K562 (cell line): ENCODE results near the gene SLC24A1. TPM values are rescaled to one million over a fixed set of nuclear protein-coding genes. Genes with fewer than 3 reads are reported as not detected.
"Not testable (repeated sequence)": the region's sequence is repeated elsewhere in the genome, so short reads cannot be mapped to it uniquely, and the experiment has no call there.

ENCODE experiments used
- ATAC-seq: fragments of 200-7000 bp; cut with Tn5 transposase; 3 replicates; pipeline ENCODE4 v1.9.1; 2020; ENCODE audit warnings: moderate library complexity
- BruUV-seq: library from RNA; stranded (reverse); fragments of 400-500 nt; replicated peaks from 2 replicates; lab custom pipeline; 2021; lab: Mats Ljungman, UMichigan
- CTCF ChIA-PET: fragments of 300-600 bp; formaldehyde crosslinking; extraction: SDS; loops from one replicate; lab custom pipeline; 2021; ENCODE audit warnings: low intra/inter-chr PET ratio; lab: Yijun Ruan, JAX
- POLR2A ChIA-PET: fragments of 300-600, 350-650 bp; sonication (Branson Sonifier 250); formaldehyde crosslinking; extraction: SDS; loops from one replicate; lab custom pipeline; 2021; ENCODE audit warnings: antibody characterized with exemption, inconsistent platforms; lab: Yijun Ruan, JAX
- DNase-seq, 4 experiments: peaks; one replicate each; pipeline versions ENCODE4 v3.0.0 to v3.0.0-alpha.2; 2011 to 2018; ENCODE audit warnings: low spot score in 3 of 4, mixed read lengths in 3 of 4; ENCODE audit errors: extremely low read depth in 1 of 4
- FAIRE-seq: peaks from 2 replicates; lab custom pipeline; 2011; peaks lifted over from hg19 to GRCh38; lab: Jason Lieb, UNC
- H2AFZ ChIP-seq: 2 replicates; pipeline ENCODE4 v1.6.0; 2011; ENCODE audit warnings: low read depth, low read length, control low read depth, inconsistent platforms
- H3K27ac ChIP-seq: fragments of 200-600 bp; 3 replicates; pipeline ENCODE4 v1.8.0; 2011; ENCODE audit warnings: low read depth, mild to moderate bottlenecking, control low read depth, inconsistent platforms, low read length, moderate library complexity, mixed read lengths; ENCODE audit errors: extremely low read depth
- H3K27me3 ChIP-seq, 2 experiments: fragments of 300-600 bp in 1 of 2; 2 replicates in 1 of 2; 3 replicates in 1 of 2; pipeline versions ENCODE4 v1.6.0 to v1.8.0; 2011; ENCODE audit warnings: inconsistent platforms in 2 of 2, low read length in 2 of 2, mild to moderate bottlenecking in 1 of 2, mixed read lengths in 1 of 2, moderate library complexity in 1 of 2; ENCODE audit not compliant: control insufficient read depth in 2 of 2, insufficient read depth in 2 of 2
- H3K36me3 ChIP-seq: fragments of 300-600 bp; 3 replicates; pipeline ENCODE4 v1.8.0; 2011; ENCODE audit warnings: mild to moderate bottlenecking, low read length, inconsistent platforms; ENCODE audit not compliant: control insufficient read depth, insufficient read depth
- H3K4me1 ChIP-seq, 2 experiments: fragments of 200-600 bp in 1 of 2; replicated peaks in 1 of 2; 2 replicates in 1 of 2; 3 replicates in 1 of 2; pipeline versions ENCODE4 v1.5.1 to v1.8.0; 2011; ENCODE audit warnings: inconsistent platforms in 2 of 2, low read length in 2 of 2, mild to moderate bottlenecking in 1 of 2, mixed read lengths in 1 of 2, moderate library complexity in 1 of 2; ENCODE audit not compliant: control insufficient read depth in 2 of 2, insufficient read depth in 2 of 2
- H3K4me2 ChIP-seq: 2 replicates; pipeline ENCODE4 v1.6.1; 2011; ENCODE audit warnings: low read length, control low read depth, inconsistent platforms, mixed read lengths; ENCODE audit not compliant: insufficient read depth
- H3K4me3 ChIP-seq: fragments of 200-600 bp; sonication (generic), shearing (Covaris generic); 2 replicates; pipeline ENCODE4 v1.5.1; 2016; ENCODE audit warnings: control low read depth, inconsistent platforms
- H3K79me2 ChIP-seq: fragments of 200-600 bp; 3 replicates; pipeline ENCODE4 v1.8.0; 2011; ENCODE audit warnings: low read length, inconsistent platforms; ENCODE audit not compliant: control insufficient read depth, insufficient read depth
- H3K9ac ChIP-seq, 2 experiments: 2 replicates each; pipeline versions ENCODE4 v1.6.0 to v1.6.1; 2011; ENCODE audit warnings: low read depth in 2 of 2, low read length in 2 of 2, control low read depth in 1 of 2, inconsistent platforms in 1 of 2, mild to moderate bottlenecking in 1 of 2, mixed read lengths in 1 of 2; ENCODE audit not compliant: insufficient read depth in 1 of 2
- H3K9me1 ChIP-seq: one replicate; pipeline ENCODE4 v1.6.0; 2011; ENCODE audit warnings: inconsistent platforms, mild to moderate bottlenecking, low read length, moderate library complexity; ENCODE audit not compliant: control insufficient read depth, insufficient read depth
- H3K9me3 ChIP-seq: replicated peaks from 2 replicates; pipeline ENCODE4 v1.5.1; 2011; ENCODE audit warnings: low read depth, low read length, inconsistent platforms; ENCODE audit not compliant: control insufficient read depth, insufficient read depth
- H4K20me1 ChIP-seq: replicated peaks from 2 replicates; pipeline ENCODE4 v1.6.1; 2011; ENCODE audit warnings: low read length, inconsistent platforms, mixed read lengths; ENCODE audit not compliant: control insufficient read depth, insufficient read depth
- BCOR ChIP-seq: fragments of 450-650 bp; IDR thresholded peaks from 2 replicates; pipeline ENCODE4 v1.6.1; 2016
- HMG20B ChIP-seq: fragments of 250-450 bp; sonication (Bioruptor Pico); IDR thresholded peaks from 2 replicates; pipeline ENCODE4 v1.5.0; 2021; ENCODE audit warnings: mild to moderate bottlenecking
- ZNF146 ChIP-seq: IDR thresholded peaks from one replicate; pipeline ENCODE4 v1.6.1; 2018; ENCODE audit warnings: missing compliant biosample characterization; ENCODE audit not compliant: unreplicated experiment
- WGBS: fragments of 100-300 bp; shearing (Covaris generic); methylation state at CpG from one replicate; pipeline ENCODE4 v1.1.6; 2016; ENCODE audit warnings: low coverage, mixed read lengths; ENCODE audit not compliant: insufficient coverage; ENCODE audit errors: missing lambda C conversion rate; 5-methylcytosine and 5-hydroxymethylcytosine counted together
- in situ Hi-C: fragments of 300-500 bp; cut with MboI; formaldehyde crosslinking; loops from 4 replicates; pipeline ENCODE4 v1.15.0; 2018; ENCODE audit warnings: inconsistent platforms, mixed read lengths
- intact Hi-C: fragments of 100-400 bp; cut with micrococcal nuclease; formaldehyde crosslinking; loops from 2 replicates; pipeline ENCODE4 v1.14.2; 2022
- polyA plus RNA-seq, 8 experiments: library from polyadenylated mRNA; depleted of rRNA in 4 of 8; stranded (reverse) in 5 of 8; unstranded in 3 of 8; fragments of >200 nt; fragmentation: Nextera tagmentation in 2 of 8; fragmentation: Illumina TruSeq in 1 of 8; extraction: Ambion mirVana in 2 of 8; extraction: Trizol in 1 of 8; gene quantifications; 2 replicates each; pipeline versions ENCODE4 v1.2.1 to v1.2.3, GENCODE V29; 2011 to 2014; ENCODE audit warnings: inconsistent platforms in 1 of 8, missing spikeins in 1 of 8
- total RNA-seq, 7 experiments: library from RNA; depleted of rRNA in 6 of 7; stranded (reverse); fragments of >200 nt in 6 of 7; fragmentation: Illumina TruSeq in 2 of 7; extraction: Trizol in 2 of 7; gene quantifications; 2 replicates each; pipeline versions ENCODE4 v1.2.1 to v1.2.3, GENCODE V29; 2011 to 2021; ENCODE audit warnings: low replicate concordance in 1 of 7
- TF ChIP-seq, protein P1 (sequence below): fragments of 450-650 bp; IDR thresholded peaks from 2 replicates; pipeline ENCODE4 v1.6.1; 2018; ENCODE audit not compliant: partially characterized antibody

Gene SLC24A1
- total and polyA plus RNA-seq, 9 of the 15 experiments (the other 6 are each of a cell fraction or from before 2014, with no cell fraction given): 3.1 to 8.2 (median 5.5) TPM

DNA sequence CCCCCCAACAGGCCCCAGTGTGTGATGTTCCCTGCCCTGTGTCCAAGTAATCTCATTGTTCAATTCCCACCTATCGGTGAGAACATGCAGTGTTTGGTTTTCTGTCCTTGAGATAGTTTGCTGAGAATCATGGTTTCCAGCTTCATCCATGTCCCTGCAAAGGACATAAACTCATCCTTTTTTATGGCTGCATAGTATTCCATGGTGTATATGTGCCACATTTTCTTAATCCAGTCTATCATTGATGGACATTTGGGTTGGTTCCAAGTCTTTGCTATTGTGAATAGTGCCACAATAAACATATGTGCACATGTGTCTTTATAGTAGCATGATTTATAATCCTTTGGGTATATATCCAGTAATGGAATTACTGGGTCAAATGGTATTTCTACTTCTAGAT lies 5.9 kb upstream of the SLC24A1 start:
- H3K9me1 ChIP-seq, H2AFZ ChIP-seq, POLR2A ChIA-PET, H3K9me3 ChIP-seq, BruUV-seq, H3K9ac ChIP-seq, ATAC-seq, H3K36me3 ChIP-seq, FAIRE-seq, H3K79me2 ChIP-seq, CTCF ChIA-PET, H3K4me2 ChIP-seq, H3K4me3 ChIP-seq, H4K20me1 ChIP-seq, H3K27me3 ChIP-seq, in situ Hi-C loops, H3K27ac ChIP-seq, DNase-seq: not testable (repeated sequence)
- TF ChIP-seq ZNF146 (peak; percentile 51), BCOR (peak; percentile 67)
- intact Hi-C loops: loop anchor here (10.0 kb wide), 1 partner anchor 359 kb away; no protein-coding TSS in a partner anchor
- peaks cover 2 to 24% of the 10 kb centered on the region in 2 experiments; a peak in 3 of 5 replicates for H3K4me1 ChIP-seq
- WGBS: 45% methylated on average over 1 of the region's 1 CpG

DNA sequence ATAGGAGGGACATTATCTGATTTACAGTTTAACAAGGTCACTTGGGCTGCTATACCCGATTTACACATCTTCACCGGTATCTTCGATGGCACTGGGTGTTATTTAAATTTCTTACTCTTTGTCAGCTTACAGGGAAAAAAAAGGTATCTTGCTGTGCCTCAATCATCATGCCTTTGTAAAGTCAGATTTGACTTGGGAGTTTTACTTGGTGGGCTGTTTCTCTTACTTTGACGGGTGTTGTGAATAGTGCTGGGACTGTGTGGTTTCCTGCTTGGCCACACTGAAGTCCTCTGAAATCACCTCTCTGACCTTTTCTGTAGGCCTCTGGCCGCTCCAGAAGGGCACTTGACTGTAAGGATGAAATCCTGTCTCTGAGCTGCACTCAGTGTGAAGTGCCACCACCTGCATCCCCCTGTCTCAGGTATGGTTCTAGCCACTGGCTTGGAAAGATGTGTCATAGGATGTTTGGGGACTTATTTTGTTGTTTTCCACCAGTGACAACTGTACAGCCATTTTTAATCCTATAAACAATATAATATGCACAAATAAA lies 3.1 kb upstream of the SLC24A1 start:
- H3K9me1 ChIP-seq: no peaks in the 10 kb centered on the region
- no peak for FAIRE-seq
- in situ Hi-C loops (no loop called here), intact Hi-C loops (loop anchor here (10.0 kb wide), 1 partner anchor 356 kb away; no protein-coding TSS in a partner anchor)
- H3K4me3 ChIP-seq: no peak overlapping the region
- H3K9ac ChIP-seq: peak overlapping the region in 1 of 2 experiments; percentile 22; a peak in 1 of 4 replicates
- WGBS: 66% methylated on average over 5 of the region's 5 CpGs
- no peaks in the 10 kb centered on the region for H3K9me3 ChIP-seq
- no peak for ATAC-seq
- no peak overlapping the region for H3K27ac ChIP-seq
- POLR2A ChIA-PET: interaction anchor here (0.6 kb wide), 1 partner anchor 298 kb away, joined by 4 read pairs; no protein-coding TSS in a partner anchor
- no peak for DNase-seq
- no peak overlapping the region for H3K4me2 ChIP-seq
- TF ChIP-seq, protein P1, sequence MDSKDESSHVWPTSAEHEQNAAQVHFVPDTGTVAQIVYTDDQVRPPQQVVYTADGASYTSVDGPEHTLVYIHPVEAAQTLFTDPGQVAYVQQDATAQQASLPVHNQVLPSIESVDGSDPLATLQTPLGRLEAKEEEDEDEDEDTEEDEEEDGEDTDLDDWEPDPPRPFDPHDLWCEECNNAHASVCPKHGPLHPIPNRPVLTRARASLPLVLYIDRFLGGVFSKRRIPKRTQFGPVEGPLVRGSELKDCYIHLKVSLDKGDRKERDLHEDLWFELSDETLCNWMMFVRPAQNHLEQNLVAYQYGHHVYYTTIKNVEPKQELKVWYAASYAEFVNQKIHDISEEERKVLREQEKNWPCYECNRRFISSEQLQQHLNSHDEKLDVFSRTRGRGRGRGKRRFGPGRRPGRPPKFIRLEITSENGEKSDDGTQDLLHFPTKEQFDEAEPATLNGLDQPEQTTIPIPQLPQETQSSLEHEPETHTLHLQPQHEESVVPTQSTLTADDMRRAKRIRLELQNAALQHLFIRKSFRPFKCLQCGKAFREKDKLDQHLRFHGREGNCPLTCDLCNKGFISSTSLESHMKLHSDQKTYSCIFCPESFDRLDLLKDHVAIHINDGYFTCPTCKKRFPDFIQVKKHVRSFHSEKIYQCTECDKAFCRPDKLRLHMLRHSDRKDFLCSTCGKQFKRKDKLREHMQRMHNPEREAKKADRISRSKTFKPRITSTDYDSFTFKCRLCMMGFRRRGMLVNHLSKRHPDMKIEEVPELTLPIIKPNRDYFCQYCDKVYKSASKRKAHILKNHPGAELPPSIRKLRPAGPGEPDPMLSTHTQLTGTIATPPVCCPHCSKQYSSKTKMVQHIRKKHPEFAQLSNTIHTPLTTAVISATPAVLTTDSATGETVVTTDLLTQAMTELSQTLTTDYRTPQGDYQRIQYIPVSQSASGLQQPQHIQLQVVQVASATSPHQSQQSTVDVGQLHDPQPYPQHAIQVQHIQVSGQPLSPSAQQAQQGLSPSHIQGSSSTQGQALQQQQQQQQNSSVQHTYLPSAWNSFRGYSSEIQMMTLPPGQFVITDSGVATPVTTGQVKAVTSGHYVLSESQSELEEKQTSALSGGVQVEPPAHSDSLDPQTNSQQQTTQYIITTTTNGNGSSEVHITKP: peak; percentile 50
- TF ChIP-seq HMG20B (CRISPR knock-in tag): no peak
- no peaks in the 10 kb centered on the region for H3K27me3 ChIP-seq
- BruUV-seq: no TSS peak
- H2AFZ ChIP-seq: no peak overlapping the region
- no peaks in the 10 kb centered on the region for H3K36me3 ChIP-seq
- CTCF ChIA-PET: no interaction called here
- H3K79me2 ChIP-seq: no peaks in the 10 kb centered on the region
- H4K20me1 ChIP-seq: no peaks in the 10 kb centered on the region; the same call in 1 of the 2 replicates
- H3K4me1 ChIP-seq: peaks cover 3 to 7% of the 10 kb centered on the region in 2 experiments; a peak in 3 of 5 replicates
